ENCODE measurements around the gene IFT27.
"Not testable (repeated sequence)": the region's sequence is repeated elsewhere in the genome, so short reads cannot be mapped to it uniquely, and the experiment has no call there.

Gene IFT27

DNA sequence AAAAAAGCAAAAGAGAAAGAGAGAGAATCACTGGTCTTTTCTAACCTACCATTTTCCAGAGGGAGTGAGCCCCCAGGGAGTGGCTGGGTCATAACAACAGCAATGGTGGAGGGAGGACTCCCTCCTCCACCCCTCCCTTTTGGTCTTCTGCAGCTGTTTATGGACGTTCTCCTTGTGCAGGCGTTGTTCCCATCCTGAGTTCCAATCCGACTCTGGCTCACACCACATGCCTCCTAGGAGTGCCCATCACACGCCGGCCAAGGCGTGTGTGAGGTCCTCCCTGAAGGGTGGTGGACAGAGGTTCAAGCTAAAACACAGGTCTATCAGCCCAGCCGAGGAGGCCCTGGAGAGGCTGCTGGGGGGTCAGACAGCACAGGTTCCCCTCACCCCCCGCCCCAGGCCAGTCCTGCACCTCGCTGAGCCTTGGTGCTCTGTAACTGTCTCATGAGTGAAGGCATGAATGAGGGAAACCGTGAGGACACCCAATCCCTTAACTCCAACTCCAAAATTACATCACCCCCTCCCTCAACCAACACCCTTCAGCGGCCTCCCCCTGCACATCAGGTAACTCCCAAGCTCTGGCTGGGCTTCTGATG lies 29.4 kb downstream of the IFT27 start:
- in situ Hi-C loops (cut with MboI; ENCODE audit: low sequenced_read_pairs) = no loop called here

DNA sequence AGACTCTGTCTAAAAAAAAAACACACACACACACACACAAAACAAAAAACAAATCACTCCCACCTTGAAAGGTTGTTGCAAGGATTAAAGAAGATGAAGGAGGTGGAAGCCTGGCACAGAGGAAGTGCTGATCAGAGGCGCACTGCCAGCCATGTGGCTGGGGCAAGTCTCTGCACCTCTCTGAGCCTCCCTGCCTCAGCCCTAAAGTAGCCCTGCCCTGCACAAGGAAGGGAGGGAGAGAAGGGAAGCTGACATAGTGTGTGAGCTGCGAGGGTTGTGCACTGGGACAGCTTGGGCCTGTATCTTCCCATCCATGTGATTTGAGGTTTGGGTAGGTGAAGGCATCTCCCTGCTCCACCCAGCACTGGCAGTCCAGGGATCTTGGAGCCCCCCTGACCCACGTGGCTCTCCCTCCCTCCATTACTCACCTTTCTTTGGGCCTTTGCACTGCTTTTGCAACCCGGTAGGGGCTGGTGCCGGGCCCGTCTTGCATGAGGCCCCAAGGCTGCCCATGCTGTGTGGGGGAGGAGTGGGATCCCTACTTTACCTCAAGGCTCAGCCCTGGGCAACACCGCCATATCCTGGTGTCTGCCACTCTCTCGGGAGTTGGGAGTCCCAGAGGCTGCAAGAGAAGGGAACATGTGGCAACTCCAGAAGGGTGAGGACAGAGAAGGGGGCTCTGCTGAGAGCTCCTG lies 30.5 kb downstream of the IFT27 start:
- in situ Hi-C loops (cut with MboI; ENCODE audit: low sequenced_read_pairs) = no loop called here

DNA sequence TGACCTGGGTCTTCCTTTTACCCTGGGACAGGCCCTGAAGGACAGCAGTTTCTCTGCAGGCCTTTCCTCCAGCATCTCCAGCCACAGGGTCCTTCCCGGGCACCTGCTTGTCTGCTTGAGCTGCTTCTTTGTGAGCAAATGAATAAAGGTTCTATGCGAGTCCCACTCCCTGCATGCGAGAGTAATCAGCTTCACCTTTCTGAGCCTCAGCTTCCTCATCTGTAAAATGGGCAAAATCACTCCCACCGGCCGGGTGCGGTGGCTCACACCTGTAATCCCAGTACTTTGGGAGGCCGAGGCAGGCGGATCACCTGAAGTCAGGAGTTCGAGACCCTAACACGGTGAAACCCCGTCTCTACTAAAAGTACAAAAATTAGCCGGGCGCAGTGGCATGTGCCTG lies 31.1 kb downstream of the IFT27 start:
- in situ Hi-C loops (cut with MboI; ENCODE audit: low sequenced_read_pairs) = no loop called here

GRCh38 chr22:36744413-36744765 lies 31.5 kb downstream of the IFT27 start:
- in situ Hi-C loops (cut with MboI; ENCODE audit: low sequenced_read_pairs) = no loop called here

- in situ Hi-C loops (cut with MboI; ENCODE audit: low sequenced_read_pairs) = no loop called here
Measured at GRCh38 chr22:36743591-36744412, 32.1 kb downstream of the IFT27 start.

DNA sequence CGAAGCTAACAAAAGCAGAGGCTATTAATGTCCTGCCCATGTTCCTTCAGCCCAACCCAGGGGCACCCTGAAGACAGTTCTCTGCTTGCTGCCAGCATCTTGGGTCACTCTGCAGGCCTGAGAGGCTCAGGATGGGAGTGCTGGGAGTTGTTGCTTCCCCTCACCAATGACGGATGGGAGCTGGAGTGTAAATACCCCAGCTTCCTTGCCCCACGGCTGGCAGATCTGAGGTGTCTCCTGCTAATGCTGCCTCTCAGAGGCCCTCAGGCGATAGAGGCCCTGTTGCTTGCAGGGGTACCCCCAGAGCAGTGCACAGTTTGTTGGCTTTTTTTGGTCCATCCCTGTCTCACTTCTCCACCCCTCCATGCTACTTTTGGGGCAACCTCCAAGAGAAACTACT lies 32.9 kb downstream of the IFT27 start:
- in situ Hi-C loops (cut with MboI; ENCODE audit: low sequenced_read_pairs) = no loop called here

DNA sequence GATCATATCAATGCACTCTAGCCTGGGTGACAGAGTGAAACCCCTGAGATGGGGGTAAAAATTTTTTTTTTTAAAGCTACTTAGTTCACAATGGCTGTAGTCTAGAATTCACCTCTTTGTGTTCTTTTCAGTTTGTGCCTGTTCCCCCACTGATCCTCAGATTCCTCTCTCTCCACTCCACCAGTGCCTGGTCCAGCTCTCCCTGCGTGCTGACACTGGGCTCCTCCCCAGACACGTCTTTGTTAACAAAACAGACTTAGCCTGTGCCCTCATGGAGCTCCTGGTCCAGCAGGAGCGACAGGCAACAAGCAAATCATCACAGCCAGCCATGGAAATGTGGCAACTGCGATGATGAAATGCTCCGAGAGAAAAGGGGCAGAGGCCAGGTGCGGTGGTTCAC lies 34.0 kb downstream of the IFT27 start:
- in situ Hi-C loops (cut with MboI; ENCODE audit: low sequenced_read_pairs) = no loop called here

- in situ Hi-C loops (cut with MboI; ENCODE audit: low sequenced_read_pairs) = no loop called here
Measured at GRCh38 chr22:36741204-36741793, 34.6 kb downstream of the IFT27 start.

DNA sequence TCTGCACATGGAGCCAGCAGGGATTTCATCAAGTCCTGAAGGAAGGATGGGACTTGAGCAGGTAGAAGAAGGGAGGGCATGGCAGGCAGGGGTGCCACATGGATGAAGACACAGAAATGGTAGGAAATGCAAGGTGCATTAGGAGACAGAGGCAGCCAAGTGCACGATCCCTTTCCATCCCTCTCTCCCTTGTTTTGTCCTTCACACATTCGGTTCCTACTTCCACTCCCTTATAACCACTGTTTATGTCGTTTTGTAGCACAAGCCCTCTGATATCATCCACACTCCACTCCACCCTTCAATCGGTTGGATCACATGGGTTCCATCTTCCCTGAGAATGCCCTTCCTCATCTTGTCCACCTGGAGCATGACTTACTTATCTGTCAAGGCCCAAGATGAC lies 35.2 kb downstream of the IFT27 start:
- in situ Hi-C loops (cut with MboI; ENCODE audit: low sequenced_read_pairs) = no loop called here

GRCh38 chr22:36739185-36739584 lies 36.7 kb downstream of the IFT27 start:
- in situ Hi-C loops (cut with MboI; ENCODE audit: low sequenced_read_pairs) = no loop called here

- in situ Hi-C loops (cut with MboI; ENCODE audit: low sequenced_read_pairs) = no loop called here
Measured at GRCh38 chr22:36738416-36739020, 37.4 kb downstream of the IFT27 start.

GRCh38 chr22:36737776-36738175 lies 38.1 kb downstream of the IFT27 start:
- in situ Hi-C loops (cut with MboI; ENCODE audit: low sequenced_read_pairs) = no loop called here

DNA sequence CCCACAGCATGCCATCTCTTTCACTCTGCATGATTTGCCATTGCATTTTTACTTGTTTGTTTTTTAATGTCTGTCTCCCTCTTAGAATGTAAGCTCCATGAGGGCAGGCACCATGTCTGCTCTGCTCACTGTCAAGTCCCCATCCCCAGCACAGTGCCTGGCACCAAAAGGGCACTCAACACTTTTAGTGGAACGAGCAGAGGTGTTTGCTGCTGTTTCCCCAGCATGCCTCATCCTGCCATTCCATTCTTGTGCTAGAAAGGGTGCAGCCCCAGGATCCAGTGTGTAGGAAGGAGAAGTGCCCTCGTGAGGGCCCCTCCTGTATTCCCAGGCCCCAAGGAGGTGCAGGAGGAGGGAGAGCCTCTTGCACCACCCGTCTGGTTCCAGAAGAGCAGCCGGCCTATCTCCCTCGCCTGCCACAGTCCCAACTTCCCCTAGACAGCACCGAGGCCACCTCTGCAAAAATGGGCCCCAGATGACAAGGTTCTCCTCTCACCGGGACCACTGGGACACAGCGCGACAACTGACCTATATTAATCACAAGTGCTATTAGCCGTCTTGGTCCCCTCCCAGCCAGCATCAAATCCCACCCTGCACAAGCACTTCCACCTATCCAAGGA lies 39.1 kb downstream of the IFT27 start:
- in situ Hi-C loops (cut with MboI; ENCODE audit: low sequenced_read_pairs) = no loop called here

DNA sequence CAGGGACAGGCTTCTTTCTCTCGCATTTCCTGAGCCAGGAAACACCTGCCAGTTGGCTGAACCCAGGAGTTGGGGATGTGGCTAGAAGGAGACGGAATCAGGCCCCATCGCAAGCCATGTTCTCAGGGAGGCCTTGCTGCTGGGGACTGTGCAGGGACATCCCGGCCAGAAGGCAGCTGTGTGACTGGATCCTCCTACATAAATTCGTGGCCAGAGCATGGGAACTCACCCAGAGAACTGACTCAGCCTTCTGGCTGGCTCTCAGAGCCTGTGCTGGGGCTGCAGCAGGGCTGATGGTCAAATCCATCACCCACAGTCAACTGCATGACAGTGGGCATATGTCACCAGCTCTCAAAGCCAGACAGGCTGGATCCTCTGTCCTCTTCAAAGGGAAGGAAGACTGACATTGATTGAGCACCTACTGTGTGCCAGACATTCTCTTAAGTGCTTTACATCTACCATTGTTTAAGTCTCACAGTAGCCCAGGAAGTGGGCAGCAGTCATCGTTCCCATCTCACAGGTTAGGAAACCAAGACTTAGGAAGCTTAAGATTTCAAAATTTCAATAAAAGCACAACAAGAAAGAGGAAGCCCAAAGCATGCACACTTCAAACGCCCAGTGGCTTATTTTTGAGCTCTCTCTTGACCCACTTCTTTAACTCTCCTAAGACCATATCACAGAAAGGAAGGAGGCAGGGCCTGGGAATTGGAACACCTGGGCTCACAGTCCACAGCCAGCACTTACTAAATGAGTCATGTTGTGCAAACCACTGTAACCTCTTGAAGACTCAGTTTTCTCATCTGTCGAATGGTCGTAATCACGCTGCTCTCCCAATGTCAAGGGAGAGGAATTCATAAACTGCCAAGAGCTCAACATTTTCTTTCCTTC lies 41.5 kb downstream of the IFT27 start:
- in situ Hi-C loops (cut with MboI; ENCODE audit: low sequenced_read_pairs) = no loop called here

- in situ Hi-C loops (cut with MboI; ENCODE audit: low sequenced_read_pairs) = no loop called here
Measured at GRCh38 chr22:36733271-36733670, 42.6 kb downstream of the IFT27 start.

- in situ Hi-C loops (cut with MboI; ENCODE audit: low sequenced_read_pairs) = no loop called here
Measured at GRCh38 chr22:36732609-36733008, 43.3 kb downstream of the IFT27 start.

- in situ Hi-C loops (cut with MboI; ENCODE audit: low sequenced_read_pairs) = no loop called here
Measured at GRCh38 chr22:36731916-36732315, 44.0 kb downstream of the IFT27 start.

- in situ Hi-C loops (cut with MboI; ENCODE audit: low sequenced_read_pairs) = not testable (repeated sequence)
Measured at GRCh38 chr22:36731321-36731720, 44.6 kb downstream of the IFT27 start.

GRCh38 chr22:36730176-36730858 lies 45.6 kb downstream of the IFT27 start:
- in situ Hi-C loops (cut with MboI; ENCODE audit: low sequenced_read_pairs) = no loop called here

Measured in HL-60/S4 treated with phorbol 12-myristate 13-acetate at 8.2 ng/mL for 4 days and 3 days (cell line).